HCT116 (cell line): ENCODE measurements around the gene CBFB.
A peak's percentile ranks its signal among the peaks of the same experiment; 100 is the strongest.

Source experiments
- CTCF ChIP-seq, 3 experiments: fragments of 200-600 bp in 1 of 3; sonication (generic) in 1 of 3; IDR thresholded peaks in 2 of 3; conservative IDR thresholded peaks in 1 of 3; 2 replicates each; pipeline ENCODE4 v1.5.1; 2012 to 2017; ENCODE audit warnings: low read depth in 2 of 3, low read length in 2 of 3, antibody characterized with exemption in 1 of 3, borderline replicate concordance in 1 of 3, control low read depth in 1 of 3, mild to moderate bottlenecking in 1 of 3, mixed read lengths in 1 of 3, mixed run types in 1 of 3, moderate library complexity in 1 of 3; ENCODE audit not compliant: insufficient read depth in 1 of 3
- ELF1 ChIP-seq: IDR thresholded peaks from 2 replicates; pipeline ENCODE4 v1.6.1; 2012; ENCODE audit warnings: low read depth, borderline replicate concordance
- EZH2 ChIP-seq: fragments of 200-600 bp; sonication (generic); IDR thresholded peaks from 2 replicates; pipeline ENCODE4 v1.6.1; 2017; ENCODE audit warnings: antibody characterized with exemption, mixed run types
- FOSL1 ChIP-seq: IDR thresholded peaks from 2 replicates; pipeline ENCODE4 v1.6.1; 2012; ENCODE audit warnings: low read depth
- JUND ChIP-seq: IDR thresholded peaks from 2 replicates; pipeline ENCODE4 v1.6.1; 2012
- POLR2A ChIP-seq: IDR thresholded peaks from 2 replicates; pipeline ENCODE4 v1.7.0; 2011; ENCODE audit warnings: borderline replicate concordance; ENCODE audit not compliant: insufficient read depth, insufficient read length; ENCODE audit errors: extremely low read depth
- POLR2AphosphoS5 ChIP-seq: IDR thresholded peaks from 2 replicates; pipeline ENCODE4 v1.6.1; 2011; ENCODE audit warnings: mild to moderate bottlenecking, low read depth, low read length, moderate library complexity
- RAD21 ChIP-seq: IDR thresholded peaks from 2 replicates; pipeline ENCODE4 v1.6.1; 2012; ENCODE audit warnings: low read depth, mild to moderate bottlenecking
- SIN3A ChIP-seq: IDR thresholded peaks from 2 replicates; pipeline ENCODE4 v1.6.1; 2012; ENCODE audit warnings: low read depth
- SP1 ChIP-seq: IDR thresholded peaks from 2 replicates; pipeline ENCODE4 v1.6.1; 2012; ENCODE audit warnings: low read depth
- YY1 ChIP-seq: IDR thresholded peaks from 2 replicates; pipeline ENCODE4 v1.6.1; 2011; ENCODE audit warnings: low read length, low read depth, moderate library complexity, mild to moderate bottlenecking; ENCODE audit not compliant: insufficient replicate concordance; ENCODE audit errors: extremely low read depth
- ZNF274 ChIP-seq: fragments of 200-500 bp; sonication (Bioruptor generic); IDR thresholded peaks from 2 replicates; pipeline ENCODE4 v1.6.1; 2014; ENCODE audit warnings: mild to moderate bottlenecking, low read depth, low read length, inconsistent platforms
- TF ChIP-seq, protein P1 (sequence below): IDR thresholded peaks from 2 replicates; pipeline ENCODE4 v1.6.1; 2012
- TF ChIP-seq, protein P2 (sequence below): IDR thresholded peaks from 2 replicates; pipeline ENCODE4 v1.6.1; 2012

GRCh38 chr16:67017810-67018488 is 11.0 kb upstream of the CBFB start:
- TF ChIP-seq POLR2A = no peak
- peak; percentile 90 to 96 (median 95) for TF ChIP-seq CTCF (IDR thresholded peaks at IDR 0.05 in 2 of 3, conservative IDR thresholded peaks at IDR 0.05 in 1 of 3; ENCODE audit: borderline replicate concordance in 1 of 3, insufficient read depth in 1 of 3, low read depth in 2 of 3, low read length in 2 of 3)
- TF ChIP-seq, protein P1, sequence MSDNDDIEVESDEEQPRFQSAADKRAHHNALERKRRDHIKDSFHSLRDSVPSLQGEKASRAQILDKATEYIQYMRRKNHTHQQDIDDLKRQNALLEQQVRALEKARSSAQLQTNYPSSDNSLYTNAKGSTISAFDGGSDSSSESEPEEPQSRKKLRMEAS = peak; percentile 97
- no peak for TF ChIP-seq FOSL1
- TF ChIP-seq EZH2 = no peak
- TF ChIP-seq RAD21 = peak; percentile 99
- TF ChIP-seq POLR2AphosphoS5 = peak; percentile 44
- no peak for TF ChIP-seq ELF1
- peak; percentile 63 for TF ChIP-seq YY1
- TF ChIP-seq, protein P2, sequence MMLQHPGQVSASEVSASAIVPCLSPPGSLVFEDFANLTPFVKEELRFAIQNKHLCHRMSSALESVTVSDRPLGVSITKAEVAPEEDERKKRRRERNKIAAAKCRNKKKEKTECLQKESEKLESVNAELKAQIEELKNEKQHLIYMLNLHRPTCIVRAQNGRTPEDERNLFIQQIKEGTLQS = no peak
- peak; percentile 93 for TF ChIP-seq SP1
- no peak for TF ChIP-seq ZNF274
- no peak for TF ChIP-seq JUND
- no peak for TF ChIP-seq SIN3A
